K562 (cell line): ENCODE results near the gene EMC9. TPM values are rescaled to one million over a fixed set of nuclear protein-coding genes. Genes with fewer than 3 reads are reported as not detected.

Source experiments
- ATAC-seq: fragments of 200-7000 bp; cut with Tn5 transposase; 3 replicates; pipeline ENCODE4 v1.9.1; 2020; ENCODE audit warnings: moderate library complexity
- BruUV-seq: library from RNA; stranded (reverse); fragments of 400-500 nt; replicated peaks from 2 replicates; lab custom pipeline; 2021; lab: Mats Ljungman, UMichigan
- CTCF ChIA-PET: fragments of 300-600 bp; formaldehyde crosslinking; extraction: SDS; loops from one replicate; lab custom pipeline; 2021; ENCODE audit warnings: low intra/inter-chr PET ratio; lab: Yijun Ruan, JAX
- POLR2A ChIA-PET: fragments of 300-600, 350-650 bp; sonication (Branson Sonifier 250); formaldehyde crosslinking; extraction: SDS; loops from one replicate; lab custom pipeline; 2021; ENCODE audit warnings: antibody characterized with exemption, inconsistent platforms; lab: Yijun Ruan, JAX
- DNase-seq, 4 experiments: peaks; one replicate each; pipeline versions ENCODE4 v3.0.0 to v3.0.0-alpha.2; 2011 to 2018; ENCODE audit warnings: low spot score in 3 of 4, mixed read lengths in 3 of 4; ENCODE audit errors: extremely low read depth in 1 of 4
- FAIRE-seq: peaks from 2 replicates; lab custom pipeline; 2011; peaks lifted over from hg19 to GRCh38; lab: Jason Lieb, UNC
- H2AFZ ChIP-seq: 2 replicates; pipeline ENCODE4 v1.6.0; 2011; ENCODE audit warnings: low read depth, low read length, control low read depth, inconsistent platforms
- H3K27ac ChIP-seq: fragments of 200-600 bp; 3 replicates; pipeline ENCODE4 v1.8.0; 2011; ENCODE audit warnings: low read depth, mild to moderate bottlenecking, control low read depth, inconsistent platforms, low read length, moderate library complexity, mixed read lengths; ENCODE audit errors: extremely low read depth
- H3K27me3 ChIP-seq, 2 experiments: fragments of 300-600 bp in 1 of 2; 2 replicates in 1 of 2; 3 replicates in 1 of 2; pipeline versions ENCODE4 v1.6.0 to v1.8.0; 2011; ENCODE audit warnings: inconsistent platforms in 2 of 2, low read length in 2 of 2, mild to moderate bottlenecking in 1 of 2, mixed read lengths in 1 of 2, moderate library complexity in 1 of 2; ENCODE audit not compliant: control insufficient read depth in 2 of 2, insufficient read depth in 2 of 2
- H3K36me3 ChIP-seq: fragments of 300-600 bp; 3 replicates; pipeline ENCODE4 v1.8.0; 2011; ENCODE audit warnings: mild to moderate bottlenecking, low read length, inconsistent platforms; ENCODE audit not compliant: control insufficient read depth, insufficient read depth
- H3K4me1 ChIP-seq, 2 experiments: fragments of 200-600 bp in 1 of 2; replicated peaks in 1 of 2; 2 replicates in 1 of 2; 3 replicates in 1 of 2; pipeline versions ENCODE4 v1.5.1 to v1.8.0; 2011; ENCODE audit warnings: inconsistent platforms in 2 of 2, low read length in 2 of 2, mild to moderate bottlenecking in 1 of 2, mixed read lengths in 1 of 2, moderate library complexity in 1 of 2; ENCODE audit not compliant: control insufficient read depth in 2 of 2, insufficient read depth in 2 of 2
- H3K4me2 ChIP-seq: 2 replicates; pipeline ENCODE4 v1.6.1; 2011; ENCODE audit warnings: low read length, control low read depth, inconsistent platforms, mixed read lengths; ENCODE audit not compliant: insufficient read depth
- H3K4me3 ChIP-seq: fragments of 200-600 bp; sonication (generic), shearing (Covaris generic); 2 replicates; pipeline ENCODE4 v1.5.1; 2016; ENCODE audit warnings: control low read depth, inconsistent platforms
- H3K79me2 ChIP-seq: fragments of 200-600 bp; 3 replicates; pipeline ENCODE4 v1.8.0; 2011; ENCODE audit warnings: low read length, inconsistent platforms; ENCODE audit not compliant: control insufficient read depth, insufficient read depth
- H3K9ac ChIP-seq, 2 experiments: 2 replicates each; pipeline versions ENCODE4 v1.6.0 to v1.6.1; 2011; ENCODE audit warnings: low read depth in 2 of 2, low read length in 2 of 2, control low read depth in 1 of 2, inconsistent platforms in 1 of 2, mild to moderate bottlenecking in 1 of 2, mixed read lengths in 1 of 2; ENCODE audit not compliant: insufficient read depth in 1 of 2
- H3K9me1 ChIP-seq: one replicate; pipeline ENCODE4 v1.6.0; 2011; ENCODE audit warnings: inconsistent platforms, mild to moderate bottlenecking, low read length, moderate library complexity; ENCODE audit not compliant: control insufficient read depth, insufficient read depth
- H3K9me3 ChIP-seq: replicated peaks from 2 replicates; pipeline ENCODE4 v1.5.1; 2011; ENCODE audit warnings: low read depth, low read length, inconsistent platforms; ENCODE audit not compliant: control insufficient read depth, insufficient read depth
- H4K20me1 ChIP-seq: replicated peaks from 2 replicates; pipeline ENCODE4 v1.6.1; 2011; ENCODE audit warnings: low read length, inconsistent platforms, mixed read lengths; ENCODE audit not compliant: control insufficient read depth, insufficient read depth
- CAMTA2 ChIP-seq: fragments of 250-450 bp; sonication (Bioruptor Pico); conservative IDR thresholded peaks from 2 replicates; pipeline ENCODE4 v1.5.1; 2022
- CEBPG ChIP-seq, 3 experiments: fragments of 200-800 bp in 1 of 3; sonication (Bioruptor generic) in 1 of 3; sonication (generic) in 1 of 3; formaldehyde crosslinking in 1 of 3; IDR thresholded peaks in 2 of 3; conservative IDR thresholded peaks in 1 of 3; 2 replicates each; pipeline versions ENCODE4 v1.6.1 to v1.8.0; 2016 to 2022; ENCODE audit warnings: missing compliant biosample characterization in 2 of 3, missing genetic modification characterization in 2 of 3, mild to moderate bottlenecking in 1 of 3, missing genetic modification reagents in 1 of 3
- ELF2 ChIP-seq: fragments of 250-450 bp; sonication (Bioruptor Pico); IDR thresholded peaks from 2 replicates; pipeline ENCODE4 v1.5.0; 2021; ENCODE audit warnings: mild to moderate bottlenecking
- NR2C1 ChIP-seq, 2 experiments: fragments of 450-650 bp; IDR thresholded peaks; 2 replicates each; pipeline ENCODE4 v1.6.1; 2017; ENCODE audit warnings: mild to moderate bottlenecking in 2 of 2, antibody characterized with exemption in 1 of 2, inconsistent platforms in 1 of 2, missing compliant biosample characterization in 1 of 2, missing genetic modification characterization in 1 of 2
- POLR2G ChIP-seq: fragments of 200-400 bp; formaldehyde crosslinking; IDR thresholded peaks from 2 replicates; pipeline ENCODE4 v1.6.1; 2017; ENCODE audit warnings: low read depth, mild to moderate bottlenecking, antibody characterized with exemption, low read length, moderate library complexity
- POLR2H ChIP-seq: IDR thresholded peaks from 2 replicates; pipeline ENCODE4 v1.6.1; 2016; ENCODE audit warnings: missing genetic modification characterization, low read depth, mild to moderate bottlenecking, control low read depth, missing compliant biosample characterization, moderate library complexity
- POLR3A ChIP-seq: IDR thresholded peaks from 2 replicates; pipeline ENCODE4 v1.6.1; 2011; ENCODE audit warnings: borderline replicate concordance, mild to moderate bottlenecking, moderate library complexity; ENCODE audit not compliant: insufficient read length, insufficient read depth; ENCODE audit errors: extremely low read depth
- SMAD4 ChIP-seq: fragments of 250-450 bp; sonication (Bioruptor Pico); conservative IDR thresholded peaks from 2 replicates; pipeline ENCODE4 v1.8.0; 2021; ENCODE audit warnings: inconsistent platforms, mild to moderate bottlenecking, moderate library complexity
- SMARCB1 ChIP-seq: IDR thresholded peaks from 2 replicates; pipeline ENCODE4 v1.6.1; 2011; ENCODE audit warnings: improper control_type of control experiment, low read depth; ENCODE audit not compliant: insufficient read length
- ZNF175 ChIP-seq: fragments of 200-800 bp; sonication (Bioruptor generic); IDR thresholded peaks from 2 replicates; pipeline ENCODE4 v1.6.1; 2016; ENCODE audit warnings: low read depth, mild to moderate bottlenecking, missing genetic modification characterization, missing compliant biosample characterization
- ZNF24 ChIP-seq: fragments of 450-650 bp; IDR thresholded peaks from 2 replicates; pipeline ENCODE4 v1.6.1; 2016
- ZNF584 ChIP-seq: fragments of 200-800 bp; sonication (Bioruptor generic); IDR thresholded peaks from 2 replicates; pipeline ENCODE4 v1.6.1; 2016; ENCODE audit warnings: low read depth, mild to moderate bottlenecking, missing genetic modification characterization, missing compliant biosample characterization
- ZNF592 ChIP-seq: fragments of 450-650 bp; IDR thresholded peaks from 2 replicates; pipeline ENCODE4 v1.6.1; 2017; ENCODE audit warnings: antibody characterized with exemption, mild to moderate bottlenecking
- WGBS: fragments of 100-300 bp; shearing (Covaris generic); methylation state at CpG from one replicate; pipeline ENCODE4 v1.1.6; 2016; ENCODE audit warnings: low coverage, mixed read lengths; ENCODE audit not compliant: insufficient coverage; ENCODE audit errors: missing lambda C conversion rate; 5-methylcytosine and 5-hydroxymethylcytosine counted together
- in situ Hi-C: fragments of 300-500 bp; cut with MboI; formaldehyde crosslinking; loops from 4 replicates; pipeline ENCODE4 v1.15.0; 2018; ENCODE audit warnings: inconsistent platforms, mixed read lengths
- intact Hi-C: fragments of 100-400 bp; cut with micrococcal nuclease; formaldehyde crosslinking; loops from 2 replicates; pipeline ENCODE4 v1.14.2; 2022
- polyA plus RNA-seq, 8 experiments: library from polyadenylated mRNA; depleted of rRNA in 4 of 8; stranded (reverse) in 5 of 8; unstranded in 3 of 8; fragments of >200 nt; fragmentation: Nextera tagmentation in 2 of 8; fragmentation: Illumina TruSeq in 1 of 8; extraction: Ambion mirVana in 2 of 8; extraction: Trizol in 1 of 8; gene quantifications; 2 replicates each; pipeline versions ENCODE4 v1.2.1 to v1.2.3, GENCODE V29; 2011 to 2014; ENCODE audit warnings: inconsistent platforms in 1 of 8, missing spikeins in 1 of 8
- total RNA-seq, 7 experiments: library from RNA; depleted of rRNA in 6 of 7; stranded (reverse); fragments of >200 nt in 6 of 7; fragmentation: Illumina TruSeq in 2 of 7; extraction: Trizol in 2 of 7; gene quantifications; 2 replicates each; pipeline versions ENCODE4 v1.2.1 to v1.2.3, GENCODE V29; 2011 to 2021; ENCODE audit warnings: low replicate concordance in 1 of 7
- TF ChIP-seq, protein P1 (sequence below), 2 experiments: fragments of 450-650 bp in 1 of 2; sonication (generic) in 1 of 2; formaldehyde crosslinking in 1 of 2; IDR thresholded peaks in 1 of 2; conservative IDR thresholded peaks in 1 of 2; 2 replicates each; pipeline versions ENCODE4 v1.6.1 to v1.8.1; 2016 to 2023; ENCODE audit warnings: mild to moderate bottlenecking in 2 of 2, moderate library complexity in 2 of 2, inconsistent platforms in 1 of 2, missing genetic modification reagents in 1 of 2

Gene EMC9
- total and polyA plus RNA-seq, 9 of the 15 experiments (the other 6 are each of a cell fraction or from before 2014, with no cell fraction given): 3.1 to 13.2 (median 7.8) TPM

GRCh38 chr14:24167469-24168114 lies 26.2 kb upstream of the EMC9 start:
- Histone ChIP-seq H3K79me2 (no peaks in the 10 kb centered on the region), H3K27ac (peak overlapping the region; percentile 26; the same call in 1 of the 3 replicates), H3K4me3 (no peak overlapping the region), H3K4me1 (no peaks in the 10 kb centered on the region; a peak in 1 of 5 replicates), H3K9me3 (no peaks in the 10 kb centered on the region), H3K36me3 (peaks cover 36% of the 10 kb centered on the region; the same call in 2 of the 3 replicates), H3K4me2 (no peak overlapping the region), H3K27me3 (no peaks in the 10 kb centered on the region), H3K9me1 (no peaks in the 10 kb centered on the region), H4K20me1 (no peaks in the 10 kb centered on the region), H2AFZ (no peak overlapping the region), H3K9ac (no peak overlapping the region)
- POLR2A ChIA-PET: interaction anchor here (0.6 kb wide), 1 partner anchor 221 kb away, joined by 3 read pairs; no protein-coding TSS in a partner anchor
- in situ Hi-C loops (no loop called here), intact Hi-C loops (no loop called here)
- BruUV-seq: no TSS peak
- FAIRE-seq (no peak), DNase-seq (no peak), ATAC-seq (peak; percentile 46; the same call in 2 of the 3 replicates)
- CTCF ChIA-PET: no interaction called here
- WGBS: 65% methylated on average over 2 of the region's 3 CpGs
- no peak for TF ChIP-seq SMARCB1
- no peak for TF ChIP-seq POLR3A
- peak; percentile 62; the same call in 1 of the 2 replicates for TF ChIP-seq ZNF24
- TF ChIP-seq CAMTA2 (CRISPR knock-in tag): no peak
- TF ChIP-seq ZNF175: peak; percentile 37; the same call in 1 of the 2 replicates
- TF ChIP-seq NR2C1 (IDR thresholded peaks at IDR 0.05): no peak
- peak; percentile 11; the same call in 1 of the 2 replicates for TF ChIP-seq NR2C1 (tag; IDR thresholded peaks at IDR 0.05)
- 0 out of 2 replicates have a peak, but pooled peaks have one; percentile 28 for TF ChIP-seq POLR2H (tag)
- peak; percentile 83 for TF ChIP-seq CEBPG (CRISPR knock-in tag; IDR thresholded peaks at IDR 0.05)
- TF ChIP-seq CEBPG (tag; conservative IDR thresholded peaks at IDR 0.05 in 1 of 2, IDR thresholded peaks at IDR 0.05 in 1 of 2): peak; percentile 69 to 92
- TF ChIP-seq ZNF592: 0 out of 2 replicates have a peak, but pooled peaks have one; percentile 35
- no peak for TF ChIP-seq ELF2
- no peak for TF ChIP-seq POLR2G
- peak; percentile 60 for TF ChIP-seq SMAD4 (CRISPR knock-in tag)
- TF ChIP-seq ZNF584 (CRISPR knock-in tag): peak; percentile 72; the same call in 1 of the 2 replicates
- TF ChIP-seq, protein P1, sequence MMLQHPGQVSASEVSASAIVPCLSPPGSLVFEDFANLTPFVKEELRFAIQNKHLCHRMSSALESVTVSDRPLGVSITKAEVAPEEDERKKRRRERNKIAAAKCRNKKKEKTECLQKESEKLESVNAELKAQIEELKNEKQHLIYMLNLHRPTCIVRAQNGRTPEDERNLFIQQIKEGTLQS (IDR thresholded peaks at IDR 0.05): peak; percentile 53; the same call in 1 of the 2 replicates
- TF ChIP-seq, protein P1 (CRISPR knock-in tag; conservative IDR thresholded peaks at IDR 0.05): no peak
